Thymus (tissue), 2 donors: ENCODE measurements around the gene RNF208. TPM values are rescaled to one million over a fixed set of nuclear protein-coding genes. Genes with fewer than 3 reads are reported as not detected.

Experiments
- polyA plus RNA-seq: library from polyadenylated mRNA; stranded (reverse); fragments of 200-250 nt; gene quantifications from one replicate; pipeline ENCODE4 v1.2.3, GENCODE V29; 2013
- total RNA-seq: library from RNA; stranded (reverse); fragments of 120-200 nt; gene quantifications from one replicate; pipeline ENCODE4 v1.2.4, GENCODE V29; 2013
- donor health status: healthy.

The RNF208 gene
- total and polyA plus RNA-seq, 2 donors, result 0.09 to 5.3 TPM

Other genes starting within 250 kb of the RNF208 start
Only the 30 nearest of the 32 such genes appear.
- 68.9 TPM for gene PAXX, start 229.8 kb downstream of the RNF208 start, total RNA-seq
- 431 TPM for gene PAXX, start 229.8 kb downstream of the RNF208 start, polyA plus RNA-seq
- gene CLIC3, start 225.7 kb downstream of the RNF208 start, total RNA-seq, result 13.6 TPM
- 44.6 TPM for gene CLIC3, start 225.7 kb downstream of the RNF208 start, polyA plus RNA-seq
- 4.2 TPM for gene ABCA2, start 194.0 kb downstream of the RNF208 start, total RNA-seq
- 37.3 TPM for gene ABCA2, start 194.0 kb downstream of the RNF208 start, polyA plus RNA-seq
- gene FUT7, start 190.2 kb downstream of the RNF208 start, total RNA-seq, result 0.99 TPM
- 4.6 TPM for gene FUT7, start 190.2 kb downstream of the RNF208 start, polyA plus RNA-seq
- 4.8 TPM for gene NPDC1, start 176.1 kb downstream of the RNF208 start, total RNA-seq
- gene NPDC1, start 176.1 kb downstream of the RNF208 start, polyA plus RNA-seq, result 71.1 TPM
- gene ENTPD2, start 168.2 kb downstream of the RNF208 start, total RNA-seq, result 0.09 TPM
- gene ENTPD2, start 168.2 kb downstream of the RNF208 start, polyA plus RNA-seq, result 0.27 TPM
- 6.3 TPM for gene SAPCD2, start 151.7 kb downstream of the RNF208 start, total RNA-seq
- 0.87 TPM for gene SAPCD2, start 151.7 kb downstream of the RNF208 start, polyA plus RNA-seq
- 1.9 TPM for gene UAP1L1, start 144.7 kb downstream of the RNF208 start, total RNA-seq
- gene UAP1L1, start 144.7 kb downstream of the RNF208 start, polyA plus RNA-seq, result 9.4 TPM
- gene MAN1B1, start 135.3 kb downstream of the RNF208 start, total RNA-seq, result 26.8 TPM
- gene MAN1B1, start 135.3 kb downstream of the RNF208 start, polyA plus RNA-seq, result 107 TPM
- 112 TPM for gene DPP7, start 107.5 kb downstream of the RNF208 start, total RNA-seq
- gene DPP7, start 107.5 kb downstream of the RNF208 start, polyA plus RNA-seq, result 476 TPM
- gene GRIN1, start 83.1 kb downstream of the RNF208 start, total RNA-seq, result 0.19 TPM
- gene GRIN1, start 83.1 kb downstream of the RNF208 start, polyA plus RNA-seq, result 0.18 TPM
- gene LRRC26, start 52.2 kb downstream of the RNF208 start, total RNA-seq, result 0.28 TPM
- 0.05 TPM for gene LRRC26, start 52.2 kb downstream of the RNF208 start, polyA plus RNA-seq
- not detected for gene TMEM210, start 50.2 kb downstream of the RNF208 start, total RNA-seq
- 0.07 TPM for gene TMEM210, start 50.2 kb downstream of the RNF208 start, polyA plus RNA-seq
- 19.1 TPM for gene ANAPC2, start 33.7 kb downstream of the RNF208 start, total RNA-seq
- 69.4 TPM for gene ANAPC2, start 33.7 kb downstream of the RNF208 start, polyA plus RNA-seq
- gene SSNA1, start 33.6 kb downstream of the RNF208 start, total RNA-seq, result 85.2 TPM
- 74.9 TPM for gene SSNA1, start 33.6 kb downstream of the RNF208 start, polyA plus RNA-seq
- 2.7 TPM for gene TPRN, start 21.5 kb downstream of the RNF208 start, total RNA-seq
- gene TPRN, start 21.5 kb downstream of the RNF208 start, polyA plus RNA-seq, result 6.2 TPM
- gene TMEM203, start 16.6 kb downstream of the RNF208 start, total RNA-seq, result 20.6 TPM
- gene TMEM203, start 16.6 kb downstream of the RNF208 start, polyA plus RNA-seq, result 47.2 TPM
- 4.7 TPM for gene NDOR1, start 16.5 kb downstream of the RNF208 start, total RNA-seq
- 20.4 TPM for gene NDOR1, start 16.5 kb downstream of the RNF208 start, polyA plus RNA-seq
- gene CYSRT1, start 2.9 kb upstream of the RNF208 start, total RNA-seq, result 0.57 TPM
- 2.8 TPM for gene CYSRT1, start 2.9 kb upstream of the RNF208 start, polyA plus RNA-seq
- 0.05 TPM for gene RNF224, start 5.3 kb upstream of the RNF208 start, total RNA-seq
- 0.16 TPM for gene RNF224, start 5.3 kb upstream of the RNF208 start, polyA plus RNA-seq
- not detected for gene SLC34A3, start 8.7 kb upstream of the RNF208 start, total RNA-seq
- 0.14 TPM for gene SLC34A3, start 8.7 kb upstream of the RNF208 start, polyA plus RNA-seq
- 166 TPM for gene TUBB4B, start 19.0 kb upstream of the RNF208 start, total RNA-seq
- gene TUBB4B, start 19.0 kb upstream of the RNF208 start, polyA plus RNA-seq, result 104 TPM
- 0.09 TPM for gene STPG3, start 29.0 kb upstream of the RNF208 start, total RNA-seq
- gene STPG3, start 29.0 kb upstream of the RNF208 start, polyA plus RNA-seq, result 0.43 TPM
- gene NELFB, start 33.1 kb upstream of the RNF208 start, total RNA-seq, result 20.4 TPM
- 38.8 TPM for gene NELFB, start 33.1 kb upstream of the RNF208 start, polyA plus RNA-seq
- gene TOR4A, start 55.5 kb upstream of the RNF208 start, total RNA-seq, result 2.0 TPM
- gene TOR4A, start 55.5 kb upstream of the RNF208 start, polyA plus RNA-seq, result 2.1 TPM
- gene NRARP, start 80.0 kb upstream of the RNF208 start, total RNA-seq, result 3.1 TPM
- gene NRARP, start 80.0 kb upstream of the RNF208 start, polyA plus RNA-seq, result 1.6 TPM
- gene EXD3, start 200.9 kb upstream of the RNF208 start, total RNA-seq, result 3.4 TPM
- 16.8 TPM for gene EXD3, start 200.9 kb upstream of the RNF208 start, polyA plus RNA-seq
- 1.9 TPM for gene NOXA1, start 201.2 kb upstream of the RNF208 start, total RNA-seq
- gene NOXA1, start 201.2 kb upstream of the RNF208 start, polyA plus RNA-seq, result 8.4 TPM
- 0.14 TPM for gene ENTPD8, start 219.1 kb upstream of the RNF208 start, total RNA-seq
- 3.8 TPM for gene ENTPD8, start 219.1 kb upstream of the RNF208 start, polyA plus RNA-seq
- gene NSMF, start 237.1 kb upstream of the RNF208 start, total RNA-seq, result 14.9 TPM
- 77.6 TPM for gene NSMF, start 237.1 kb upstream of the RNF208 start, polyA plus RNA-seq